ENCODE results near the gene RNF169.
A peak's percentile ranks its signal among the peaks of the same experiment; 100 is the strongest.

DNA sequence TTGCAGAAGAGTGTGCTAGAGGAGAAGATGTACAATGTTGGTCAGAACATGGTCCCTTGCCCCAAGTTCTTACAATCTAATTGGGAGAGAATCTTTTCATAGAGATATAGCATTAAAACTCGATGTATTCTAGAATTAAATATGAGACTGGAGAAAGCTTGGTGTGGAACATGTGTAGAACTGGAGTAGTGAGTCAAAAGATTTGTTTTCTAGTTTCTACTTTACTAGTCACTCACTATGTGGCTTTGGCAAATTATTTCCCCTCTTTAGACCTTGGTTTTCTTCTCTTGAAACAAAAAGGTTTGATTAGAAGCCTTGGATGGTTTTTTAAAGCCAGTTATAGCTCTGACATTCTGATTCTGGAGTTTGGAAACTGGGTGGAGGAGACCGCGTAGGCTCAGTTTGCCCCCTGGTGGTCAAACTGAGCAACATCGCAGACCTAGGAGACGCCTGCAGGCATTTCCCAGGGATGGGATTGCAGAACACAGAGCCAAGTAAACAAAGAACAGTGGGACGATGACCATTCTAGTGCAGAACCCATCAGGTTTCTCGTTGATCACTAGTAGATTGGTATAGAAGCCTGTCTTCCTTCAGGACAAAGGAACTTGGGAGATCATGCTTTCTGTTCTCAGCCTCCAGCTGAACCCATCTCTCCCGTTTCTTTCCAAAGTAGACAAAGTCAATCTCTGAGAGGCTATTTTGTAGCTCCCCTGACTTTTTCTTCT is 8.9 kb upstream of the RNF169 start:
- TF ChIP-seq RAD21 (IDR thresholded peaks at IDR 0.05), result peak; percentile 88 to 91
- TF ChIP-seq, protein P1, sequence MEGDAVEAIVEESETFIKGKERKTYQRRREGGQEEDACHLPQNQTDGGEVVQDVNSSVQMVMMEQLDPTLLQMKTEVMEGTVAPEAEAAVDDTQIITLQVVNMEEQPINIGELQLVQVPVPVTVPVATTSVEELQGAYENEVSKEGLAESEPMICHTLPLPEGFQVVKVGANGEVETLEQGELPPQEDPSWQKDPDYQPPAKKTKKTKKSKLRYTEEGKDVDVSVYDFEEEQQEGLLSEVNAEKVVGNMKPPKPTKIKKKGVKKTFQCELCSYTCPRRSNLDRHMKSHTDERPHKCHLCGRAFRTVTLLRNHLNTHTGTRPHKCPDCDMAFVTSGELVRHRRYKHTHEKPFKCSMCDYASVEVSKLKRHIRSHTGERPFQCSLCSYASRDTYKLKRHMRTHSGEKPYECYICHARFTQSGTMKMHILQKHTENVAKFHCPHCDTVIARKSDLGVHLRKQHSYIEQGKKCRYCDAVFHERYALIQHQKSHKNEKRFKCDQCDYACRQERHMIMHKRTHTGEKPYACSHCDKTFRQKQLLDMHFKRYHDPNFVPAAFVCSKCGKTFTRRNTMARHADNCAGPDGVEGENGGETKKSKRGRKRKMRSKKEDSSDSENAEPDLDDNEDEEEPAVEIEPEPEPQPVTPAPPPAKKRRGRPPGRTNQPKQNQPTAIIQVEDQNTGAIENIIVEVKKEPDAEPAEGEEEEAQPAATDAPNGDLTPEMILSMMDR (IDR thresholded peaks at IDR 0.05; ENCODE audit: low read depth, low read length, missing input control), result peak; percentile 89
- TF ChIP-seq, protein P2, sequence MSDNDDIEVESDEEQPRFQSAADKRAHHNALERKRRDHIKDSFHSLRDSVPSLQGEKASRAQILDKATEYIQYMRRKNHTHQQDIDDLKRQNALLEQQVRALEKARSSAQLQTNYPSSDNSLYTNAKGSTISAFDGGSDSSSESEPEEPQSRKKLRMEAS (IDR thresholded peaks at IDR 0.05), result no peak
- no peak for TF ChIP-seq YY1 (IDR thresholded peaks at IDR 0.05)
- TF ChIP-seq, protein P3, sequence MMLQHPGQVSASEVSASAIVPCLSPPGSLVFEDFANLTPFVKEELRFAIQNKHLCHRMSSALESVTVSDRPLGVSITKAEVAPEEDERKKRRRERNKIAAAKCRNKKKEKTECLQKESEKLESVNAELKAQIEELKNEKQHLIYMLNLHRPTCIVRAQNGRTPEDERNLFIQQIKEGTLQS (IDR thresholded peaks at IDR 0.05), result no peak
- no peak for TF ChIP-seq JUND (IDR thresholded peaks at IDR 0.05)
- no peak for TF ChIP-seq SP1 (IDR thresholded peaks at IDR 0.05)

Data from liver (tissue), 3 donors.